Stimulated activated CD4-positive, alpha-beta T cell treated with anti-CD3 and anti-CD28 coated beads, TNF-alpha, amount 100 ng/mL, for 1 hour (primary cell): ENCODE data around the gene KIF1A.
"Not testable (repeated sequence)": the region's sequence is repeated elsewhere in the genome, so short reads cannot be mapped to it uniquely, and the experiment has no call there.

Source experiments
- DNase-seq, 3 donors: peaks; one replicate each; pipeline ENCODE4 v3.0.0-alpha.2; 2020; ENCODE audit warnings: low read depth in 3 of 3, low spot score in 1 of 3

KIF1A gene

GRCh38 chr2:240704651-240705050 is 115.4 kb downstream of the KIF1A start:
- no peak for DNase-seq

GRCh38 chr2:240703417-240704341 is 116.3 kb downstream of the KIF1A start:
- no peak for DNase-seq

GRCh38 chr2:240702640-240703011 is 117.4 kb downstream of the KIF1A start:
- DNase-seq = no peak

GRCh38 chr2:240701736-240702639 is 118.0 kb downstream of the KIF1A start:
- DNase-seq = no peak

- DNase-seq = no peak
Observed at GRCh38 chr2:240701091-240701735, 118.8 kb downstream of the KIF1A start.

GRCh38 chr2:240700616-240701015 is 119.4 kb downstream of the KIF1A start:
- DNase-seq = not testable (repeated sequence)

- DNase-seq = not testable (repeated sequence)
Observed at GRCh38 chr2:240699835-240700234, 120.2 kb downstream of the KIF1A start.

- not testable (repeated sequence) for DNase-seq
Observed at GRCh38 chr2:240698852-240699561, 121.0 kb downstream of the KIF1A start.

- not testable (repeated sequence) for DNase-seq
Observed at GRCh38 chr2:240696469-240696868, 123.5 kb downstream of the KIF1A start.

- not testable (repeated sequence) for DNase-seq
Observed at GRCh38 chr2:240695593-240695992, 124.4 kb downstream of the KIF1A start.

- not testable (repeated sequence) for DNase-seq
Observed at GRCh38 chr2:240694304-240694703, 125.7 kb downstream of the KIF1A start.

- not testable (repeated sequence) for DNase-seq
Observed at GRCh38 chr2:240692583-240693561, 127.1 kb downstream of the KIF1A start.

- DNase-seq = not testable (repeated sequence)
Observed at GRCh38 chr2:240691631-240692420, 128.2 kb downstream of the KIF1A start, which contains the start of gene AQP12A. Gene AQP12A, plus strand, starts transcription at chr2:240691866. Its CDS starts 48 bp downstream, at chr2:240691914.

GRCh38 chr2:240691075-240691427 is 129.0 kb downstream of the KIF1A start:
- DNase-seq = not testable (repeated sequence)

- not testable (repeated sequence) for DNase-seq
Observed at GRCh38 chr2:240690421-240691074, 129.5 kb downstream of the KIF1A start.

GRCh38 chr2:240689975-240690374 is 130.0 kb downstream of the KIF1A start:
- no peak for DNase-seq

GRCh38 chr2:240688553-240688919 is 131.5 kb downstream of the KIF1A start:
- DNase-seq = no peak
